Skeletal muscle cell (primary cell): ENCODE data around the gene CNTNAP5.

Source experiments
- DNase-seq: peaks from one replicate; pipeline ENCODE4 v3.0.0-alpha.2; 2010; ENCODE audit warnings: low read depth
- H3K4me3 ChIP-seq: 2 replicates; pipeline ENCODE4 v1.5.1; 2011; ENCODE audit warnings: low read depth, mild to moderate bottlenecking, control low read depth, low read length, moderate library complexity

Gene CNTNAP5

DNA sequence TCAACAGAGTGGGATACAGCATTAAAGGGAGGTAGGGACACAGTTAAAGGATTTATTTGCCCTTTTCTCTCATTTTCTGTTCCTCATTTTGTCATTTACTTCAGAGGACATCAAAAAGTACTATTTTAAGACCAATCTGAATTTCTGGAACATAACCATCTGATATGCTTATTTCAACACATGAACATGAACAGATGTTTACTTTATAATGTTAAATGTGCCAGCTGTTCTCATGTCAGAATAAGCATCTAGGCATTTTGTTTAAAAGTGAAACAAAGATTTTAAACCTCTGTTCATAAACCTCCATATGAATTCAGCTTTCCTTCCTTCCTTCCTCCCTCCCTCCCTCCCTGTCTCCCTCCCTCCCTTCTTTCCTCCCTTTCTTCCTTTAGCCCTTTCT is 677.7 kb downstream of the CNTNAP5 start:
- DNase-seq, result no peak
- H3K4me3 ChIP-seq, result no peak overlapping the region

DNA sequence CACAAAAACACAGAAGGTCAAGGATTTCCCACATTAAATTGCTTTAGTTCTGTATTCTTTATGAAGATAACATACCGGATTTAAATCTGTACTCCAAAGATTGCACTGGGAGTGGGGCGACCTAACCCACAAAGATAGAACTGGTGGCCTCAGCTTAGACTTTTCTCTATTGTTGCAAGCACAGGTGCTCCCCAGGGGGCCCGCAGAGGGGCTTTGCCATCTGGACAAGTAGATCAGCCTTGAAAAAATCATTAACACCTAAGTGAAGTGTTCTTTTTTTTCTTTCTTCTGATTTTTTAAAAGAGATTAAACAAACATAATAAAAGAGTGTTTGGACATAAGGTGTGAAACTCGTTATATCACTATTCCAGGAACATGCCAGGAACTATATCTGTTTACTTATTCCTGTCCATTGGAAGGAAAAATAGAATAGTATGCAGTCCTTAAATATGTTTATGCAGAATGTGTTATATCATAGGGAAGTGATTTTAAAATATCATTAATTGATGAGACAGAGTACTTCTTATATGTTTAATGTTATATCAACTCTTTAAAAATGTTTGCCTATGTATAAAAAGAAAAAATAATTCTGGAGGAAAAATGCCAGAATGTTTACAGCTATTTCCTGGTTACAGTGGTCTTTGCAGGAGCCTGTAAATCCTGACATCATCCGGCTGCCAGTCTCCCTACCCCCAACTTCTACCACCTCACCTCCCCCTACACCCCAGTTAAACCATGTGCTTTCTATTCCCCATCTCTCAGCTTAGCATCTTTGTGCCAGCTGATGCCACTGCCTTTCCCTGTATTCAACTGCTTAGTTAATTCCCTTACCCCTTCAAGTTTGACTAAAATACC is 679.2 kb downstream of the CNTNAP5 start:
- DNase-seq, result no peak
- no peak overlapping the region for H3K4me3 ChIP-seq

DNA sequence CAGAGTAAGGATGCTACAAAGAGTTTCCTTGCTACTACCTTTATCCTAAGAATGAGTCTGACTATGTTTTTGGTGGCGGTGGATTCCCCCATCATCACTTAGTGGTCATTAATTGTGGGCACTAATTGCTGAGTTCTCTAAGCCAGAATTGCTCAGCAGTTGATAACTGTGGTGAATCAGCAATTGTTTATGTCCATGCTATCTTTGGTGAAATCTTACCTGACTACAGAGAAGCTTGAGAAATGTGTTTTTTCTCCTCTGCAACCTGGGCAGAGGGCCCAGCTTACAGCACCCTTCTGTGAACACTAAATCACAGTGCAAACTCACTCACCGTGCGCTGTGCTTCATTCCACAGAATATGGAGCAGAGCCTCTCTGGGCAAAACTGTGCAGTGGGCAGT is 683.6 kb downstream of the CNTNAP5 start:
- DNase-seq, result no peak
- H3K4me3 ChIP-seq, result no peak overlapping the region

DNA sequence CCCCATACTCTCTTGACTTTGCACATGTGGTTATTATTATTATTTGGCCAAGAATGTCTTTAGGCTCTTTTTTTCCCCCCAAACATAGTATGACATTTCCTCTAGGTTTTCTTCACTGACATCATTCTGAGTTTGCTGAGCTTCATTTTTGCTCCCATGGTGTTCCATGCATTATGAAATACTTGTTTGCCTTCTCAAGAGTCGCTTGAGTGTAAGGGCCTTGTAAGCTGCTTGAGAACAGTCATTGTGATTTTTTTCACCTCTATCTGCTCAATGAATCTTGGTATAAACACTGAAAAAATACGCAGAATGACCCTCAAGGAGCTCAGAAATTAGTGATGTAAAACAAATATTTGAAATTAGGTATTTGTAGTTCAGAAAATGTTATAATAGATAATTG is 688.9 kb downstream of the CNTNAP5 start:
- no peak overlapping the region for H3K4me3 ChIP-seq
- no peak for DNase-seq

DNA sequence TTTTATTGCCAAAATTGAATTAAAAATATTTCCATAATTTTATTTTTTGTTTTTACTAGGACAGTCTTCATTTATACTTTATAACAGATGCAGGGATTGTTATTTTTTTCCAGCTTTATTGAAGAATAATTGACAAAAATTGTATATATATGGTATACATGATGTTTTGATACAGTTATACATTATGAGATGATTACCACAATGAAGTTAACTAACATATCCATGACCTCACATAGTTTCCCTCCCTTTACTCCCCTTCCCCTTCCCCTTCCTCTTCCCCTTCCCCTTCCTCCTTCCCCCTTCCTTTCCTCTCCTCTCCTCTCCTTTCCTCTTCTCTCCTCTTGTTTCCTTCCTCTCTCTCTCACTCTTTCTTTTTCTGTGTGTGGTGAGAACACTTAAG is 700.1 kb downstream of the CNTNAP5 start:
- no peak overlapping the region for H3K4me3 ChIP-seq
- no peak for DNase-seq

DNA sequence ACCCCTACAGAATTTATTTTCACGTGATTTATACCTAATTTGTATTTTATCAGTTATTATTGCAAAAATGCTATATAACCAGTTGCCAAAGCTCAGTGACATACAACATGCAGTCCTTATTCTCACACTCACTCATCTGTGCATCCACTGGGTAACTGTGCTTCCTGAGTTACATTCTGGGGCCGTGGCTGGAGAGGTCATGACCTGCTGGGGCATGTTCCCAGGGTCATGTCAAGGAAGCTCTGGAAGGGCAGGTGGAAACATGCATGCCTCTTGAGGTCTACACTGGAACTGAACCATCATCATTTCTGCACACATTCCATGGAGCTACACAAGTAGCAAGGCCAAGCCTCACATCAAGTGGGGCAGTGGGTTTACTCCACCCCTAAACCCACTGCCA is 715.5 kb downstream of the CNTNAP5 start:
- H3K4me3 ChIP-seq, result no peak overlapping the region
- DNase-seq, result no peak

DNA sequence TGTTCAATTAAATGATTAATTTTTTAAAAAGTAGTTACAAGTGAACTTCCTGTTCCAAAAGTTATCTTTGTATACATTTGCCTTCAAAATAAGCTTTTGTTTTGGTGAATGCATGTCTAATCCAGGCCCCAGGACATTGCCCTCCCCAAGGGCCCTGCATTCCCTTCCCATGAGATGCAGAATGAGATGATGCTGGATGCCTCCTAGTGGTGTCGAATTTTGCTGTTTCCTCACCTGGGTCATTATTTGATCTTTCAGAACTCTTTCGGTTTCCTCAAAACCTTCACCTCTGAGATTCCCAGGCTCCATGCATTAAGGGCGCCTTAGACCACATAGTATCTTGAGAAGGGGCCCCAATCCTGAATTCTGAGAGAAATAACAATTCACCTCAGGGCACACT is 728.8 kb downstream of the CNTNAP5 start:
- DNase-seq, result no peak
- no peak overlapping the region for H3K4me3 ChIP-seq

DNA sequence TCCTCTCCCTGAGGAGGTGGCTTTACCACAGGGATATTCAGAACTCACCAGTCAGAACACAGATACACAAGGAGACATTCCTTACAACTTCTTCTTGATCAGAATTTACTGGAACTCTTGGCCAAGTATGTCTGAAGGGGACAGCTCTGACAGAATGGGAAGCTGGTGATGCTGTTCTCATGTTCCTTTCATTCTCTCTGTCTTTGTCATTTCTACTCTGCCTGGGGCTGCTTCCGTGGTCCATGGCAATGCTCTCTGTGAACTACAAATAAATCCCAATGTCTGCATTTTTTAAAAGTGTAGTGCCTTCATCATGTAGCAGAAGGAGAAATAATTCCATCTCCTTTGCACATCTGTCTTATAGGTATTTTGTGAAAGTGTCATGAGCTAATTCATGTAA is 730.3 kb downstream of the CNTNAP5 start:
- DNase-seq, result no peak
- H3K4me3 ChIP-seq, result no peak overlapping the region

DNA sequence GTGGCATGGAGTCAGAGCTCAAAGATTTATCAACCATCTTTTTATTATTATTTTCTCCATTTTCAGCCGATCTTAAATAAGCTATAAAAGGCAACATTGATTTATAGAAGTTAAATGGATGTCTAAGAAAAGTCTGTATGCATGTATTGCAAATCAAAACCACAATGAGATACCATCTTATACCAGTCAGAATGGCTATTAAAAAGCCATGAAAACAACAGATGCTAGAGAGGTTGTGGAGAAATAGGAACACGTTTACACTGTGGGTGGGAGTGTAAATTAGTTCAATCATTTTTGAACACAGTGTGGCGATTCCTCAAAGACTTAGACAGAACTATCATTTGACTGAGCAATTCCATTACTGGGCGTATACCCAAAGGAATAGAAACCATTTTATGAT is 731.0 kb downstream of the CNTNAP5 start:
- H3K4me3 ChIP-seq, result no peak overlapping the region
- no peak for DNase-seq

DNA sequence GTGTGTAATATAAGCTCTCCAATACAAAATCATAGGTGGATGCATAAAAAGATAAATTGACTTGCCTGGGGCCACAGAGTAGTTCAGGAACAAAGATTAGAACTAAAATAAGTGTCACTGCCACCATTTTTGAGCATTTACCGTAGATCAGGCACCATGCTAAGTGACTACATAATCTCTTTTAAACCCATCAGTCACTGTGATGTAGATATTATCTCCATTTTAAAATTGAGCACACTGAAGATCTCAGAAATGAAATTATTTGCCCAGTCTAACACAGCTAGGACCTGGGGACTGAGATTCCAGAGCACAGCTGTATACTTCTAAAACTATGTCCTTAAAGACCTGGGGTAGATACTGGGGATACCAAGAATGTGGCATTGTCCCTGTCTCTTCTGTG is 737.3 kb downstream of the CNTNAP5 start:
- DNase-seq, result no peak
- no peak overlapping the region for H3K4me3 ChIP-seq

DNA sequence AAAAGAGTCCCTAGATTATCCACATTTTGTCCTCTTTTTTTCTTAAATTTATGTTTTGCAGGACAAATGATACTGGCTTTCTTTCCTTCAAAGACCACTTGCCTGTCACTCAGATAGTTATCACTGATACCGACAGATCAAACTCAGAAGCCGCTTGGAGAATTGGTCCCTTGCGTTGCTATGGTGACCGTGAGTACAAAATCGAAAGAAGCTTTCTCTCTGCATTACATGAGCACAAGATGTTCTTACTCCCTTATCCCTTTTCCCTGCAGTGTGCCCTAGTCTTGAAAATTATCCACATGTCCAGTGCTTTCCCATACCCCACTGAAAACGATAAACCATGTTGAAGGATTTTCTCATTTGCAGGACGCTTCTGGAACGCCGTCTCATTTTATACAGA is 738.5 kb downstream of the CNTNAP5 start:
- no peak overlapping the region for H3K4me3 ChIP-seq
- no peak for DNase-seq

DNA sequence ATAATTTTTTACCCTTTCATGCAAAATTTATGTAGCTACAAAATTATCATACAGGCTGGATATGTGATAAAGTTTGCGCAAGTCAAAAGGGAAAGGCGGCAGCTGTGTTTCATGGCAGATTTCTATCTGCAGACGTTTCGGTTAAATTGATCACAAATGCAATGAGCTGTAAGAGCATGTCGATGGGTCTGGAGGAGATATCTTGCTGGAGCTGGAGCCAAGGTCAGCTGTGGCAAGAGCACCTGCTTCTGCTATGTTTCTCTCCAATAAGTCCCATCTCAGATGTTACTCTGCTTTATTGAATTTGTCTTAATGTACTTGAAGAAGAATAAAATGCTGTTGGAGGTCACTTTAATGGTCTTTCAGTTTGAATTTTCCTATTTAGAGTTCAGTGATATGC is 749.7 kb downstream of the CNTNAP5 start:
- no peak for DNase-seq
- H3K4me3 ChIP-seq, result no peak overlapping the region

DNA sequence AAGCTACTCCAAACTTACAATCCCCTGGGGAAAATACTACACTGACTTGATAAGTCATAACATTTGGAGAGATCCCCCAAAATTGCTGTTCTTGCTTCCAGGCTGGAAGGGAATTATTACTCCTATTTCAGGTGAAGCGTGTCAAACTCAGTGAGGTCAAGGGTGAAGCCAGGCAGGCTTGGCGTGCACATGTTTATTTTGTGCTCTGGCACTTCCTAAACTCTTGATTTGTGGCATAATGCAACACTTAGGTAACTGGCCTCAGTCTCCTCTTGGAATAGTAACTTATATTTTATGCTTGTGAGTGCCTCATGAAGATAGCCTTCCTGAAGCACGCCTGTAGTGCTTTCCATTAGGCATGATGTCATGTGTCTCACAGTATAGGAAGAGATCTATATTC is 751.2 kb downstream of the CNTNAP5 start:
- H3K4me3 ChIP-seq, result no peak overlapping the region
- no peak for DNase-seq

DNA sequence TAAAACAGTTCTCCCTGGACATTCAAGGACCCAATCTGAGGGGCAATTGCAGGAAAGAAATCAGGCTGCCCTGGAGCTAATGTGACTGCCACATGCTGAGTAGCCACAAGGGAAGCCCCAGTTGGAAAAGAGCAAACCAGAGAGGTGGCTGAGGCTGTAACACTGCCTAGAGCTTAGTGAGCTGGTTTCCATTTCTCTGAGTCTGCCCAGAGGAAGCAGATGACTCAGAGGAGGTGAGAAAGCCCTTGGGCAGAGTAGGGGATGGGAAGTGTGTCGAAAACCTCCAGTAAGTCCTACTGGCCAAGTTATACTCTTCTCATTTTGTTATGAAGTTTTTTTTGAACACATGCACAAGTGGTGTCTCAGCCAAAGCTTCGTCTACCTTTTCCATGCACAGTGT is 753.0 kb downstream of the CNTNAP5 start:
- DNase-seq, result no peak

DNA sequence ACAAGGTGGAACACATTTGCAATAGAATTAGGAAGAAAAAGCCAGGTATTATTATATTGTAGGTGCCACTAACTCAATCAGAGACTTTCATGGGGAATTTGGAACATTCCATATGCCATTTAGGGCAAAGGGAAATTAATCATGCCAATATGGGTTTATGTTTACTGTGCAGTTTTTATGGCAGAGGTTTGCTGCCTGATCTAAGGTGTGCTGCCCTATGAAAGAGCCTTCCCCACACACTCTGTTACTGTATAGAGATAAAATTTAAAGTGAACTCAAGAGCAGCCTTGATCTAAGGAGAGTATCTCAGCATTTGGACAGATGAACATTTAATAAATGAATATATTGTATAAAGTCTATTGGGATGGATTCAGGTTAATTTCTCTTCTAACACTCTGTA is 771.6 kb downstream of the CNTNAP5 start:
- DNase-seq, result no peak
- no peak overlapping the region for H3K4me3 ChIP-seq

More for the DNA sequence above, 753.0 kb downstream of the CNTNAP5 start:
- no peak overlapping the region for H3K4me3 ChIP-seq

DNA sequence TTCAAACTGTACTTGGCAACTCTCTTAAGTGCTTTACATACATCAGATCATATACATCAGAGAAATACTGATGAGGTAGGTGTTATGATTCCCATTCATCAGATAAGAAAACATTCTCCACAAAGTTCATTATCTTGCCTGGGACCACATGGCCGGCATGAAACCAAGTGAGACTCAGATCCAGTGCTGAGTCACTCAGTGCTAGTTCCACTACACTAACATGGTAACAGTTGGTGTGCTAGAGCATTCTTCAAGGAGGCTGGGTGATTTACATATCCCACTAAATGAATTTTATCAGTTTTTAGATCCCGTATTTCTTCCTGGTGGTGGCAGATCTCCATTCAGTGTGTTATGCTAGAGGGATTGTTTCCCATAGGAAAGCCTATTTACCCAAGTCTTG is 772.0 kb downstream of the CNTNAP5 start:
- no peak for DNase-seq
- no peak overlapping the region for H3K4me3 ChIP-seq

DNA sequence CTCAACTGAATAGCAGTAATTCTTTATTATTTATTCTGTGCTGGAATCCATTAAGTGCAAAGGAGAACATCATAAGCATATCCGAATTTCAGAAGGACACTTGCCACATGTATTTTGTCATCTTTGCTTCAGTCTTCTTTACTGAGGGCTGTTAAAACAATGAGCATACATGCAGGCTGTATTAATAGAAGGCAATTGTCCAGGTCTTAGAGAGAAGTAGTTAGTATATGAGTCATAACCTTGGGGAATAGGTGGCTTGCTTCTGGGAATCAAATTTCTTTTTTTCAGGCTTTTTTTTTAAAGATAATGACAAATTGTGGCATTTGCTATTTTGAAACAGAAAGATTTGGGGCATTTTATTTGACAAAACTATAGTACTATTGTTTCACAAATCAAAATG is 773.5 kb downstream of the CNTNAP5 start:
- no peak overlapping the region for H3K4me3 ChIP-seq
- no peak for DNase-seq

DNA sequence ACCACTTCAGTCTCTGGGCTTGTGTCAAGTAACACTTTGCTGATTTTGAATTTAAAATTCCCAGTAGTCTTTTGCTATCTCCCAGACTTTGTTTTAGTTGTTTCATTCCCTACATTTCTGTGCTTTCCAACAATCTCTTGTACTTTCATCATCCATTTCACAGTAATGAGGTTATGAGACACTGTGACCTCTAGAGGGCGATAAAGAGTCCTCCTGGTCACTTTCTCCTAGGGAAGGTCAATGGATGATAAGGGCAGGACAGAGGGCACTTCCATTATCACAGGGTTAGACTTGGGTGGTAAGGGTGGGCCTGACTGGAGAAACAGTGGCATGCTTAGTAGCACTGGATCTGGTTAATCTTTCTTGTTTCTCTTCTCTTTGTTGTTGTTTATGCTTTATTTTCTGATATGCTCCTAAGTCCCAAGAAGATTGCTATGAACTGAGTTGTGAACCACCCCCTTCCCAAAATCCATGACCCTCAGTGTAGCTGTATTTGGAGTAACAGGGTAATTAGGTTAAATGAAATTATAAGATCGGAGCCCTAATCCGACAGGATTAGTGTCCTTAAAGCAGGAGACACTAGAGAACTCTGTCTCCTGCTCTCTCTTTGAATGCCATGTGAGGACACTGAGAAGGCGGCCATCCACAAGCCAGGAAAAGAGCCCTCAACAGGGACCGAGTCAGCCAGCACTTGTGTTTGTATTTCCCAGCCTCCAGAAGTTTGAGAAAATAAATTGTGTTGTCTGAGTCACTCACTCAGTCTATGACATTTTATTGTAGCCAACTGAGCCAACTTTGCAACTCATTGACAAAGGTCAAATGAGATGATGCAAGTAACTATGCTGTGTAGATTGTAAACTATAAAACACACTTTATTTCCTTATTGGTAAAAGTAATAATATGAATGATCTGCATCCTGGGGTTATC is 779.2 kb downstream of the CNTNAP5 start:
- no peak overlapping the region for H3K4me3 ChIP-seq
- DNase-seq, result no peak

DNA sequence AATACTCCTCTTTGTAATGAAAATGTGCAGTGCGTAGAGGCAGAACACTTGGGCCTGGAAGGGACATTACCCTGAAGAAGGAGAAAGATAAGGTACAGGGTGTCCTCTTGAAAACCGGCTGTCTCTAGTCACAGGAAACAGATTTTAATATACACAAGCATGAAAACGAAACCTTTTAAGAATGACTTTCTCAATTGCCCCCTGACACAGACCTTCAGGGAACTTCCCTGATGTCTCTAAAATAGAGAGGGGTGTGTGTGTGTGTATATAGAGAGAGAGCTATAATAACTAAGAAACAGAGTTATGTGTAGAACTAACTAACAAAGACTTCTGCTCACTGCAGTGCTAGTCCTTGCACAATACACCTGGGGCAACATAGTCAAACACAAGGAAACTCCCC is 780.0 kb downstream of the CNTNAP5 start:
- DNase-seq, result no peak
- H3K4me3 ChIP-seq, result no peak overlapping the region

DNA sequence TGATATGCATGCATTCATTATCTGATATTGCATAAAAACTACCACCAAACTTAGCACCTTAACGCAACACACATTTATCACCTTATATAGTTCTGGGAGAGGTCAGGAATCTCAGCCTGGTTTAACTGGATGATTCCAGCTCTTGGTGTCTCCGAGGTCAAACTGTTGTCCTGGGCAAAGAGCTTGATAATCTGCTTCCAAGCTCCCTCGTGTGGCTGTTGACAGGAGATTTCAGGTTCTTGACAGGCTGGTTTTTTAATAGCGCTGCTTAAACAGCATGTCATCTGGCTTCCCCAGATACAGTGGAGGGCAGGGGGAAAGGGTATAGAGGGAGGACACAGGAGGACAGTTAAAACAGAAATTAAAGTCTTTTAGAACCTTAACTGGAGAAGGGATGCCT is 785.0 kb downstream of the CNTNAP5 start:
- no peak for DNase-seq

More for the DNA sequence above, 785.0 kb downstream of the CNTNAP5 start:
- H3K4me3 ChIP-seq, result no peak overlapping the region
